C1 segment of cervical spinal cord (tissue), 14 donors: Measurements from ENCODE around the gene XXYLT1.

Experiments used
- DNase-seq, 14 donors: peaks; one replicate each; lab custom pipeline; 2025; lab: John Stamatoyannopoulos, UW

The XXYLT1 gene

GRCh38 chr3:195034101-195034500 lies 236.9 kb downstream of the XXYLT1 start:
- no peak for DNase-seq

GRCh38 chr3:195033531-195034091 lies 237.3 kb downstream of the XXYLT1 start:
- DNase-seq, result no peak

- DNase-seq, result no peak
These were observed 238.0 kb downstream of the XXYLT1 start for GRCh38 chr3:195032955-195033354.

- no peak for DNase-seq
These were observed 238.7 kb downstream of the XXYLT1 start for GRCh38 chr3:195032106-195032759.

GRCh38 chr3:195031574-195032003 lies 239.4 kb downstream of the XXYLT1 start:
- DNase-seq, result no peak

- DNase-seq, result no peak
These were observed 240.1 kb downstream of the XXYLT1 start for GRCh38 chr3:195030791-195031321.

GRCh38 chr3:195028877-195029606 lies 241.9 kb downstream of the XXYLT1 start:
- no peak for DNase-seq

GRCh38 chr3:195025884-195026200 lies 245.1 kb downstream of the XXYLT1 start:
- DNase-seq, result no peak

- no peak for DNase-seq
These were observed 245.7 kb downstream of the XXYLT1 start for GRCh38 chr3:195025056-195025883.

GRCh38 chr3:195023989-195024388 lies 247.0 kb downstream of the XXYLT1 start:
- no peak for DNase-seq

- no peak for DNase-seq
These were observed 247.4 kb downstream of the XXYLT1 start for GRCh38 chr3:195023576-195023975.

- DNase-seq, result no peak
These were observed 249.3 kb downstream of the XXYLT1 start for GRCh38 chr3:195021692-195022091.

- DNase-seq, result no peak
These were observed 250.0 kb downstream of the XXYLT1 start for GRCh38 chr3:195020921-195021320.

GRCh38 chr3:195020185-195020584 lies 250.8 kb downstream of the XXYLT1 start:
- no peak for DNase-seq

GRCh38 chr3:195019335-195019734 lies 251.6 kb downstream of the XXYLT1 start:
- no peak for DNase-seq
